WI38 (cell line): ENCODE data around the gene PIK3C3.

Experiments
- H3K4me3 ChIP-seq: 2 replicates; pipeline ENCODE4 v1.5.1; 2011; ENCODE audit warnings: low read depth, mild to moderate bottlenecking, control low read depth, low read length
- TF ChIP-seq, protein P1 (sequence below): IDR thresholded peaks from 2 replicates; pipeline ENCODE4 v1.5.1; 2012; ENCODE audit warnings: low read depth, mild to moderate bottlenecking, control low read depth, low read length

PIK3C3 gene

DNA sequence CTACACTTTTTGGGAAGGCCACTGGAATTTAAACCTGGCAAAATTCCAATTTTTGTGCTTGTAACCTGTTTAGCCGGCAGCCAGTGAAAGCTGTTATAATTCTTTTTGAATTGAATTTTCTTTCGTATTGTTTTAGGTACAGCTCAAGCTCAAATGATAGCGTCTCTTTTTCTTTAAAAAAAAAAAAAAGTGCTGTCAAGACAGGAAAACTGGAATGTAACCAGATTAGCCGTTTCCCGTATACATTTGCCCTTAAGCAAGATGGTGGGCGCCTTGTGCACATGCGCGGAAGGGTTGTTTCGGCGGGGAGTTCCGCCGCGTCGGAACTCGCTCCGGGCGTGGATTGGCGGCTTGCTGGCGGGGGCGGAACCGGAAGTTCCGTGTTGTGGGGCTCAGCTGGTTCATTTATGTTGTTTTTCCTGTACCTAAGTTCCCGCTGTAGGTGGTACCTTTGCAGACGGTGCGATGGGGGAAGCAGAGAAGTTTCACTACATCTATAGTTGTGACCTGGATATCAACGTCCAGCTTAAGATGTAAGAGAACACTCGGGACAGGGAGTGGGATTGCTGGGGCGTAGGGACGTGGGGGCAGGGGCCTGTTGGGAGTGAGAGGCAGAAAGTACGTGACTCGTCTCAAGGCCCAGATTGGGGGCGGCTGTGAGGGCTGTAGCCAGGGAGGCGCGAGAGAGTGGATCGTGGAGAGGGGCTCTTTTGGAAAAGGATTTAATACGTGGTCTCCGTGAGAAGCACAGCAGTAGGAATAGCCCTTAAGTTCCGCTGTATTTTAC is at the start of gene PIK3C3:
TSS of gene PIK3C3 (plus strand) at position 408 of the 787 bp plus-strand sequence. CDS start at position 466, 58 bp downstream.
- peak within 1 kb of the TSS; percentile 93 for H3K4me3 ChIP-seq
- TF ChIP-seq, protein P1, sequence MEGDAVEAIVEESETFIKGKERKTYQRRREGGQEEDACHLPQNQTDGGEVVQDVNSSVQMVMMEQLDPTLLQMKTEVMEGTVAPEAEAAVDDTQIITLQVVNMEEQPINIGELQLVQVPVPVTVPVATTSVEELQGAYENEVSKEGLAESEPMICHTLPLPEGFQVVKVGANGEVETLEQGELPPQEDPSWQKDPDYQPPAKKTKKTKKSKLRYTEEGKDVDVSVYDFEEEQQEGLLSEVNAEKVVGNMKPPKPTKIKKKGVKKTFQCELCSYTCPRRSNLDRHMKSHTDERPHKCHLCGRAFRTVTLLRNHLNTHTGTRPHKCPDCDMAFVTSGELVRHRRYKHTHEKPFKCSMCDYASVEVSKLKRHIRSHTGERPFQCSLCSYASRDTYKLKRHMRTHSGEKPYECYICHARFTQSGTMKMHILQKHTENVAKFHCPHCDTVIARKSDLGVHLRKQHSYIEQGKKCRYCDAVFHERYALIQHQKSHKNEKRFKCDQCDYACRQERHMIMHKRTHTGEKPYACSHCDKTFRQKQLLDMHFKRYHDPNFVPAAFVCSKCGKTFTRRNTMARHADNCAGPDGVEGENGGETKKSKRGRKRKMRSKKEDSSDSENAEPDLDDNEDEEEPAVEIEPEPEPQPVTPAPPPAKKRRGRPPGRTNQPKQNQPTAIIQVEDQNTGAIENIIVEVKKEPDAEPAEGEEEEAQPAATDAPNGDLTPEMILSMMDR, result no peak

DNA sequence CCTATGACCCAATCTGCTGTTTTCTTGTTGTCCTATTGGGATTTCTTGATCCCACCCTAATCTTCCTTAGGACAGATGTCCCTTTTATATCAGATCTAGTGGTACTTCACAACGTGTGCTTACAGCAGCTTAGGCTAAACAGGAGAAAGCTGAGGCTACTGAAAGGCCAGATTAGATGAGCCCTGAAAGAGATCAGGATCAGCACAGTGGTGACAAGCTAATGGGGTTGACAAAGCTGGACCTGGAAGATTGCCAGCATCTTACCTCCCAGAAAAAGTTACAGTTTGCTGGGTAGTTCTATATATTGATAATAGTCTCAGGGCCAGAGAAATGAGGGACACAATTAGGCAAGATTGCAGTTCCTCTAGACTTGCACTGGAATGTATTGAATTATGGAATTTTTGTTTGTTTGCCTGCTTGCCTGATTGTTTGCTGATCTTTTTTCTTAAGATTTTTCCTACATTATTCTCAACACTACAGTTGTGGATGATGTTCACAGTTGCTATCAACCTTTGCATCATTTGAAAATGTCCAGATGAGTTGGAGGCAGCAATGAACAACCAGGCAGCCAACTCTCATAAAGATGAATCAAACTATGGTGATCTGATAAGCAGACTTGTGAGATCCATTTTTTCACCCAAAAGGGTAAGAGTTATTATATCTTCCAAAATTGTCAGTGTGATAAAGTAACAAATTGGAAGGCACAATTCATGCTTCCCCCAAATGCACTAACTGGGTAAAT is 49.1 kb upstream of the PIK3C3 start:
- TF ChIP-seq, protein P1, result no peak
- H3K4me3 ChIP-seq, result no peak overlapping the region

DNA sequence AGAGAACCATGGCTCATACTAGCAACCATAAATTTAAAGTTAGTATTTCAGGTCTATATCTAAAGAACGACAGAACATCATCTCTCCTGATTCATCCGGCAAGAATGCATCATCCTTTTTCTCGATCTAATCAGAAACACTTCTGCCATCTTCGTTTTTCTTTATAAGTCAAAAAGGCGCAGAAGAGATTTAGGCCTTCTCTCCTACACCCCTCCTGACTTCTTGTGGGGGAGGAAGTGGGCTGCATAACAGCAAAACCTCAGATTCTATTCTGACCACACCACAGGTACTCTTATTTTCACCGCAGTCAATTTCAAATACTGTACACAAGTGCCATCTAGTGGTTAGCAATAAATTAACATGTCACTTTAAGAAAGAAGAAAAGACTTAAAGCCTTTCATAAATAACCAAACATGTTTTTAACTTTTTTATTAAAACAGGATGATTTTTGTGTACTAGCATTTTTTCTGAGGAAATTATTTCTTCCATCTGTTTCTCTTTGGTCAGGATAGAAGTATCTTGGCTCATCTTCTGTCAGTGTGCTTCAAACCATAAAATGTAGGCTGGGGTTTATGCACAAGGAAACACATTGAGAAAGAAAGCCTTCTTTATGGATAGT is 48.4 kb upstream of the PIK3C3 start:
- TF ChIP-seq, protein P1, result peak; percentile 37; the same call in 1 of the 2 replicates
- peak overlapping the region; percentile 29 for H3K4me3 ChIP-seq

DNA sequence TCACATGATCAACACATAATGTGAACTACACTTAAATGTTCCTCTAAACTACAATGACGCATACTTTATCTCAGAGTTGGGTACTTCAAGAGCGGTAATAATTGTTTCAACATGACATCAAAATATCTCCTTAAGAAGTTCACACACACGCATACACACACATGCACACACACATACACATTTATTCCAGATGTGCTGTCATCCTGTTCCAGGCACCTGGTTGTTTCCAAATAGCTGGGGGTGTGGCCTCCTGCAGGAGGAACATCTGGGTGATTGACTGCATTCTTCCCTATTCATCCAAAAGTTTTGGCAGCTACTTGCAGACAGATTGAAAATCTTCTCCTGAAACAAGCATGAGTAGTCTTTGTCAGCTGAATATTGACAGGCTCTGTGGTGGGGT is 37.9 kb upstream of the PIK3C3 start:
- TF ChIP-seq, protein P1, result no peak
- no peak overlapping the region for H3K4me3 ChIP-seq

DNA sequence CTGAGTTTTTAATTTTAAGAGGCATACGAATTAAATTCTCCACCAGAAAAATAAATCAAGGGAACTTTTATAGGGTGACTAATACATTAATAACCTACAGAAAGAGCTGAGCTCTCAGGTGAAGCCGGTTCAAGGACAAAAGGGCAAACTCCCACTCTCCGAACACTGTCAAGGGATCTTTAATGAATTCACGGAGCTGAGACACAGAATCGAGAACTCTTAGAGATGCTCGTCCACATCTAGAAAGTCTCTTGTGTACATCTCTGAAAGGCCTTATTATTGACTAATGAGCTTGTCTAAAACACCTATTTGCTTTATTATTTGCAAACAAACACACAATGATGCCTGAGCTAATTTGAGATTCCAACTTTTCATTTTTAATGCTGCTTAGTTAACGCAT is 33.3 kb upstream of the PIK3C3 start:
- TF ChIP-seq, protein P1, result no peak
- no peak overlapping the region for H3K4me3 ChIP-seq

DNA sequence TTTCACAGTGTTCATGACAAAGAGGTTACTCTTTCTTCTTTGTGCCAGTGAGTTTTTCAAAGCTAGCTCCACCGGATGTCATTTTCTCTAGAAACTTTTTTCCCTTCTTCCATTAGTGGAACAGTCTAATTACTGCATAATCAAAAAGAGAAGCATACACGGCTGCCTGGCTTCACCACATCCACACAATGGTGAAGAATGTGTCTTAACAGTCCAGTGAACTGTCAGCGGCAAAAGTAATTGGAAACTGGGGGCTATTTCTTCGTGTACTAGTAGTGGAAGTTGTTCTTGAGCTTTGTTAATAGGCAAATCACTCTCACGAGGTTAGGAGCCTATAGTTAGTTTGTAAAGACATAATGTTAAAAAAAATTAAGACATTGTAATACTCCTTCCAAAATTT is 32.9 kb upstream of the PIK3C3 start:
- TF ChIP-seq, protein P1, result no peak
- H3K4me3 ChIP-seq, result no peak overlapping the region

DNA sequence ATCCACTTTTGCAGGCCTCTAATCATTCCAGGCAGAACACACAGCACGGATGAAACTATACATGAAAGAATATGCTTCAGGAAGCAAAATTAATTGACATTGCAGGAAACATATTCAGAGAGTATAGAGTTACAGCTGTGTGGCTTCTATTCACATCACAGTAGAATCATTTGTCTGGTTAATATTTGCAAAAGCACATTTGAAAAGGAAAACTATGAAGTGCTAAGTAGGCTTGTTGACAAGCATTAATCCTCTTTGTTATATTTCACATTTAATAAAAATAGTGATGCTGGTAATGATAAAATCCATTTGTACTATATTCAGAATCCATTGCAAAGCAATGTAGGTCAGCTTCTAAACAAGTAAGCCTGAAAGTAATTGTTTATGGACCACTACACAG is 32.2 kb upstream of the PIK3C3 start:
- TF ChIP-seq, protein P1, result no peak

More for the DNA sequence above, 32.2 kb upstream of the PIK3C3 start:
- H3K4me3 ChIP-seq, result no peak overlapping the region
